HL-60 (cell line): Measurements from ENCODE around the gene IL1RL1.

Experiments used
- GABPA ChIP-seq: IDR thresholded peaks from 2 replicates; pipeline ENCODE4 v1.6.1; 2012; ENCODE audit warnings: low read depth
- POLR2AphosphoS5 ChIP-seq: IDR thresholded peaks from 2 replicates; pipeline ENCODE4 v1.6.1; 2012; ENCODE audit warnings: low read depth
- TF ChIP-seq, protein P1 (sequence below): IDR thresholded peaks from one replicate; pipeline ENCODE4 v1.5.1; 2011; ENCODE audit warnings: low read length, control low read depth, inconsistent platforms; ENCODE audit not compliant: insufficient read depth

DNA sequence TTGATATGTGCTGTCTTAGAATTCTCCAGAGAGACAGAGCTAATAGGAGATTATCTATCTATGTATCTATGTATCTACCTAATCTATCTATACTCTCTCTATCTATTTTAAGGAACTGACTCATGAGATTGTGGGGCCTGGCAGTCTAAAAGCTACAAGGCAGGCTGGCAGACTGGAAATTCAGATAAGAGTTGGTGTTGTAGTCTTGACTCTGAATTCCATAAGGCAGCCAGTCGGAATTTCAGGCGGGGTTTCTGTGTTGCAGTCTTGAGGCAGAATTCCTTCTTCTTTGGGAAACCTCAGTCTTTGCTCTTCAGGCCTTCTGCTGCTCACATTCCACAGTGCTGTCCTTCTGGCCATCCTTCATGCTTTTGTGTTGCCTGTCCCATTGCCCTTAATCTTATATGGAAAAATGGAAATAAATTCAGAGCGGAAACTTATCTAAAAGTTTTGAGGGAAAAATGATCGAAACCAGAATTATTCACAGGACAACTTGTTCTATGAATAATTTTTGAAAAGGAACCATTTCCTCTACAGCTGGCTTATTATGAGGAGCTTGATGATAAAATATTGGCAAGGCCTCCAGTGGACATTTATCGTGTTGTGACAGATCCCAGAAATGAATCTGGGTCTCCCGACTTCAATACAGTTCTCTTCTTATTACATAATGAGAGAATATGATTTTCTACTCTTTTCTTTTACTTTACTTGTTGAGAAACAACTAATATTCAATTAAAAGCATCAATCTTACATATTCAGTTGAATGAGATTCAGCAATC is 10.8 kb downstream of the IL1RL1 start:
- TF ChIP-seq, protein P1, sequence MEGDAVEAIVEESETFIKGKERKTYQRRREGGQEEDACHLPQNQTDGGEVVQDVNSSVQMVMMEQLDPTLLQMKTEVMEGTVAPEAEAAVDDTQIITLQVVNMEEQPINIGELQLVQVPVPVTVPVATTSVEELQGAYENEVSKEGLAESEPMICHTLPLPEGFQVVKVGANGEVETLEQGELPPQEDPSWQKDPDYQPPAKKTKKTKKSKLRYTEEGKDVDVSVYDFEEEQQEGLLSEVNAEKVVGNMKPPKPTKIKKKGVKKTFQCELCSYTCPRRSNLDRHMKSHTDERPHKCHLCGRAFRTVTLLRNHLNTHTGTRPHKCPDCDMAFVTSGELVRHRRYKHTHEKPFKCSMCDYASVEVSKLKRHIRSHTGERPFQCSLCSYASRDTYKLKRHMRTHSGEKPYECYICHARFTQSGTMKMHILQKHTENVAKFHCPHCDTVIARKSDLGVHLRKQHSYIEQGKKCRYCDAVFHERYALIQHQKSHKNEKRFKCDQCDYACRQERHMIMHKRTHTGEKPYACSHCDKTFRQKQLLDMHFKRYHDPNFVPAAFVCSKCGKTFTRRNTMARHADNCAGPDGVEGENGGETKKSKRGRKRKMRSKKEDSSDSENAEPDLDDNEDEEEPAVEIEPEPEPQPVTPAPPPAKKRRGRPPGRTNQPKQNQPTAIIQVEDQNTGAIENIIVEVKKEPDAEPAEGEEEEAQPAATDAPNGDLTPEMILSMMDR, result no peak
- TF ChIP-seq POLR2AphosphoS5 (no peak), GABPA (no peak)
